ENCODE measurements around the gene LGALS7. TPM values are rescaled to one million over a fixed set of nuclear protein-coding genes. Genes with fewer than 3 reads are reported as not detected.

LGALS7 gene
- total and polyA plus RNA-seq, 2 of the 13 experiments (the other 11 are each of a cell fraction or from before 2014, with no cell fraction given), result 0.73 TPM; not detected in 1

- BruUV-seq (replicated peaks), result no TSS peak
- no peak for TF ChIP-seq HOMEZ (CRISPR knock-in tag; IDR thresholded peaks at IDR 0.05; ENCODE audit: low read depth)
- no peak for TF ChIP-seq HOXA3 (CRISPR knock-in tag; IDR thresholded peaks at IDR 0.05)
- no peak for TF ChIP-seq HOXA7 (CRISPR knock-in tag; IDR thresholded peaks at IDR 0.05)
- intact Hi-C loops (cut with micrococcal nuclease; ENCODE audit: unreplicated experiment) (no loop called here), in situ Hi-C loops (cut with HindIII; ENCODE audit: extremely low pct_ligation_motif_present, low pct_unique_long_range_greater_than_20kb) (no loop called here)
- Histone ChIP-seq H2AFZ (ENCODE audit: low read length) (no peak overlapping the region), H3K4me3 (replicated peaks in 1 of 3; ENCODE audit: insufficient read depth in 1 of 3, low read depth in 2 of 3, low read length in 3 of 3) (no peak overlapping the region), H3K4me1 (ENCODE audit: insufficient read depth, low read length) (peaks cover 11% of the 10 kb centered on the region; the same call in 1 of the 2 replicates), H3K4me2 (ENCODE audit: low read depth, low read length) (no peak overlapping the region), H3K27me3 (ENCODE audit: control insufficient read depth in 1 of 2, insufficient read depth in 2 of 2, low read length in 2 of 2) (no peaks in the 10 kb centered on the region), H3K9ac (ENCODE audit: insufficient read depth, low read depth, low read length) (no peak overlapping the region), H4K20me1 (ENCODE audit: insufficient read depth, low read length) (no peaks in the 10 kb centered on the region), H3K27ac (ENCODE audit: extremely low read length, insufficient read depth, low read length) (no peak overlapping the region), H3K36me3 (replicated peaks in 1 of 2; ENCODE audit: control insufficient read depth in 1 of 2, insufficient read depth in 2 of 2, low read length in 2 of 2) (no peaks in the 10 kb centered on the region), H3K79me2 (ENCODE audit: insufficient read depth, low read length) (no peaks in the 10 kb centered on the region), H3K9me3 (ENCODE audit: low read length) (no peaks in the 10 kb centered on the region)
- ATAC-seq (no peak), FAIRE-seq (no peak), DNase-seq (ENCODE audit: low spot score) (no peak)
- ChIA-PET CTCF (ENCODE audit: low intra/inter-chr PET ratio, low total read pairs) (no interaction called here), POLR2A (interaction anchor here (1.8 to 2.2 kb wide), 2 partner anchors 19 to 31 kb away, joined by 4 to 10 read pairs; partner anchors contain the start of gene ECH1)
- 72% methylated on average over 5 of the region's 5 CpGs for WGBS (ENCODE audit: low lambda C conversion rate)
Observed at GRCh38 chr19:38800577-38801347, 27.4 kb upstream of the LGALS7 start.

- H3K4me2 ChIP-seq (ENCODE audit: low read depth, low read length), result no peak overlapping the region
- intact Hi-C loops (cut with micrococcal nuclease; ENCODE audit: unreplicated experiment) (no loop called here), in situ Hi-C loops (cut with HindIII; ENCODE audit: extremely low pct_ligation_motif_present, low pct_unique_long_range_greater_than_20kb) (no loop called here)
- CTCF ChIA-PET (ENCODE audit: low intra/inter-chr PET ratio, low total read pairs), result no interaction called here
- no peak overlapping the region for H3K9ac ChIP-seq (ENCODE audit: insufficient read depth, low read depth, low read length)
- H3K79me2 ChIP-seq (ENCODE audit: insufficient read depth, low read length), result no peaks in the 10 kb centered on the region
- no peak overlapping the region for H2AFZ ChIP-seq (ENCODE audit: low read length)
- no peaks in the 10 kb centered on the region for H3K36me3 ChIP-seq (replicated peaks in 1 of 2; ENCODE audit: control insufficient read depth in 1 of 2, insufficient read depth in 2 of 2, low read length in 2 of 2)
- BruUV-seq (replicated peaks), result no TSS peak
- ATAC-seq, result no peak
- POLR2A ChIA-PET, result interaction anchor here (0.6 to 2.2 kb wide), 3 partner anchors 16 to 32 kb away, joined by 3 to 10 read pairs (median 4); partner anchors contain the start of gene ECH1
- 0 out of 2 replicates have a peak, but pooled peaks cover 6% of the 10 kb centered on the region for H3K4me1 ChIP-seq (ENCODE audit: insufficient read depth, low read length)
- no peak for DNase-seq (ENCODE audit: low spot score)
- WGBS (ENCODE audit: low lambda C conversion rate), result 66% methylated on average over 10 of the region's 10 CpGs
- H3K27me3 ChIP-seq (ENCODE audit: control insufficient read depth in 1 of 2, insufficient read depth in 2 of 2, low read length in 2 of 2), result no peaks in the 10 kb centered on the region
- no peak overlapping the region for H3K27ac ChIP-seq (ENCODE audit: extremely low read length, insufficient read depth, low read length)
- no peak for FAIRE-seq
- TF ChIP-seq POGZ (CRISPR knock-in tag; IDR thresholded peaks at IDR 0.05), result no peak
- TF ChIP-seq GFI1 (CRISPR knock-in tag; IDR thresholded peaks at IDR 0.05; ENCODE audit: borderline replicate concordance), result no peak
- no peak for TF ChIP-seq TBX3 (IDR thresholded peaks at IDR 0.05; ENCODE audit: borderline replicate concordance)
- no peak for TF ChIP-seq ZC3H4 (CRISPR knock-in tag; IDR thresholded peaks at IDR 0.05; ENCODE audit: borderline replicate concordance)
- TF ChIP-seq ZBTB34 (CRISPR knock-in tag; IDR thresholded peaks at IDR 0.05), result no peak
- TF ChIP-seq DR1 (CRISPR knock-in tag; IDR thresholded peaks at IDR 0.05), result no peak
- no peak for TF ChIP-seq ARHGAP35 (CRISPR knock-in tag; IDR thresholded peaks at IDR 0.05; ENCODE audit: borderline replicate concordance)
- TF ChIP-seq HMG20B (CRISPR knock-in tag; conservative IDR thresholded peaks at IDR 0.05), result no peak
- no peak overlapping the region for H3K4me3 ChIP-seq (replicated peaks in 1 of 3; ENCODE audit: insufficient read depth in 1 of 3, low read depth in 2 of 3, low read length in 3 of 3)
- no peaks in the 10 kb centered on the region for H3K9me3 ChIP-seq (ENCODE audit: low read length)
- H4K20me1 ChIP-seq (ENCODE audit: insufficient read depth, low read length), result no peaks in the 10 kb centered on the region
Observed at GRCh38 chr19:38799104-38799503, 25.8 kb upstream of the LGALS7 start.

All from HepG2 (cell line).